Neuronal stem cell (in vitro differentiated cells): ENCODE data around the gene FERMT3.

Source experiments
- DNase-seq: peaks from one replicate; pipeline ENCODE4 v3.0.0-alpha.2; 2013; ENCODE audit warnings: low spot score
- H2AFZ ChIP-seq: one replicate; pipeline ENCODE4 v1.6.1; 2013; ENCODE audit warnings: mild to moderate bottlenecking, low read length, inconsistent platforms
- H2AK5ac ChIP-seq: 2 replicates; pipeline ENCODE4 v1.6.1; 2013; ENCODE audit warnings: low read depth, mild to moderate bottlenecking, inconsistent platforms, low read length, moderate library complexity, mixed read lengths
- H2BK120ac ChIP-seq: 2 replicates; pipeline ENCODE4 v1.6.1; 2013; ENCODE audit warnings: low read depth, mild to moderate bottlenecking, inconsistent platforms, low read length, moderate library complexity, mixed read lengths
- H2BK12ac ChIP-seq: one replicate; pipeline ENCODE4 v1.6.1; 2013; ENCODE audit warnings: low read length, inconsistent platforms
- H2BK15ac ChIP-seq: 2 replicates; pipeline ENCODE4 v1.6.1; 2013; ENCODE audit warnings: mild to moderate bottlenecking, low read length, inconsistent platforms, mixed read lengths
- H2BK5ac ChIP-seq: one replicate; pipeline ENCODE4 v1.6.1; 2013; ENCODE audit warnings: inconsistent platforms, mild to moderate bottlenecking, low read length, moderate library complexity
- H3K14ac ChIP-seq: one replicate; pipeline ENCODE4 v1.6.1; 2013; ENCODE audit warnings: low read length, inconsistent platforms
- H3K18ac ChIP-seq: 2 replicates; pipeline ENCODE4 v1.6.1; 2013; ENCODE audit warnings: low read length, inconsistent platforms
- H3K23ac ChIP-seq: 2 replicates; pipeline ENCODE4 v1.6.1; 2013; ENCODE audit warnings: low read depth, mild to moderate bottlenecking, mixed read lengths, low read length, inconsistent platforms; ENCODE audit not compliant: poor library complexity
- H3K27ac ChIP-seq: replicated peaks from 3 replicates; pipeline ENCODE4 v1.5.1; 2013; ENCODE audit warnings: low read length, inconsistent platforms
- H3K27me3 ChIP-seq, 3 experiments: 2 replicates each; pipeline ENCODE4 v1.6.1; 2013; ENCODE audit warnings: low read length in 3 of 3, mild to moderate bottlenecking in 2 of 3, inconsistent platforms in 1 of 3, low read depth in 1 of 3, mixed read lengths in 1 of 3, moderate library complexity in 1 of 3; ENCODE audit not compliant: control insufficient read depth in 3 of 3, insufficient read depth in 3 of 3
- H3K36me3 ChIP-seq, 2 donors: replicated peaks in 1 of 2; 2 replicates each; pipeline ENCODE4 v1.6.1; 2013; ENCODE audit warnings: low read length in 2 of 2; ENCODE audit not compliant: control insufficient read depth in 2 of 2, insufficient read depth in 2 of 2
- H3K4ac ChIP-seq: 2 replicates; pipeline ENCODE4 v1.6.1; 2013; ENCODE audit warnings: inconsistent platforms, mild to moderate bottlenecking, low read length, moderate library complexity
- H3K4me1 ChIP-seq, 2 donors: 1 replicate in 1 of 2; 2 replicates in 1 of 2; pipeline ENCODE4 v1.6.1; 2013; ENCODE audit warnings: low read length in 2 of 2, low read depth in 1 of 2; ENCODE audit not compliant: control insufficient read depth in 2 of 2, insufficient read depth in 1 of 2
- H3K4me2 ChIP-seq: one replicate; pipeline ENCODE4 v1.6.1; 2013; ENCODE audit warnings: mild to moderate bottlenecking, low read length, inconsistent platforms; ENCODE audit not compliant: insufficient read depth, poor library complexity, severe bottlenecking
- H3K4me3 ChIP-seq, 2 donors: 2 replicates each; pipeline ENCODE4 v1.5.1; 2013; ENCODE audit warnings: low read length in 2 of 2, mild to moderate bottlenecking in 2 of 2, inconsistent platforms in 1 of 2, moderate library complexity in 1 of 2
- H3K79me1 ChIP-seq: one replicate; pipeline ENCODE4 v1.6.1; 2013; ENCODE audit warnings: low read depth, mild to moderate bottlenecking, inconsistent platforms, low read length, moderate library complexity
- H3K9ac ChIP-seq: one replicate; pipeline ENCODE4 v1.6.1; 2013; ENCODE audit warnings: mild to moderate bottlenecking, low read depth, low read length, inconsistent platforms; ENCODE audit not compliant: poor library complexity
- H3K9me3 ChIP-seq, 2 donors: replicated peaks in 1 of 2; 2 replicates each; pipeline versions ENCODE3 to v1.6.1; 2013; ENCODE audit warnings: low read length in 2 of 2, mild to moderate bottlenecking in 2 of 2, inconsistent platforms in 1 of 2, low read depth in 1 of 2, mixed read lengths in 1 of 2, moderate library complexity in 1 of 2; ENCODE audit not compliant: control insufficient read depth in 2 of 2, insufficient read depth in 1 of 2
- H4K8ac ChIP-seq: one replicate; pipeline ENCODE4 v1.6.1; 2013; ENCODE audit warnings: low read depth, mild to moderate bottlenecking, inconsistent platforms, low read length, moderate library complexity
- H4K91ac ChIP-seq: one replicate; pipeline ENCODE4 v1.6.1; 2013; ENCODE audit warnings: low read length, low read depth, mild to moderate bottlenecking, inconsistent platforms; ENCODE audit not compliant: poor library complexity
- WGBS, 2 donors: extraction: QIAGEN DNeasy Blood & Tissue Kit; methylation state at CpG; one replicate each; pipeline ENCODE4 v1.1.7; 2013; ENCODE audit warnings: missing lambda C conversion rate in 2 of 2, mixed read lengths in 1 of 2; ENCODE audit not compliant: insufficient read length in 2 of 2, insufficient replicate concordance in 1 of 2; ENCODE audit errors: extremely low coverage in 2 of 2; 5-methylcytosine and 5-hydroxymethylcytosine counted together

FERMT3 gene

GRCh38 chr11:64208086-64208795, 1.7 kb downstream of the FERMT3 start:
- H4K8ac ChIP-seq: no peak overlapping the region
- no peak overlapping the region for H4K91ac ChIP-seq
- no peak overlapping the region for H3K4ac ChIP-seq
- no peak overlapping the region for H3K27ac ChIP-seq
- no peak for DNase-seq
- no peak overlapping the region for H3K4me3 ChIP-seq
- no peak overlapping the region for H3K4me2 ChIP-seq
- H3K4me1 ChIP-seq: peaks cover 2 to 11% of the 10 kb centered on the region in 2 donors
- H2AFZ ChIP-seq: peak overlapping the region; percentile 31
- no peak overlapping the region for H2BK12ac ChIP-seq
- H3K9me3 ChIP-seq: peaks cover 0 to 1% of the 10 kb centered on the region in 2 donors
- H3K36me3 ChIP-seq: peaks cover 35 to 38% of the 10 kb centered on the region in 2 donors
- WGBS, 2 donors: no CpG with 5 or more reads among the region's 23 CpGs
- H2BK120ac ChIP-seq: no peak overlapping the region
- H2BK5ac ChIP-seq: no peak overlapping the region
- H3K9ac ChIP-seq: no peak overlapping the region
- no peak overlapping the region for H2BK15ac ChIP-seq
- H2AK5ac ChIP-seq: peak overlapping the region; percentile 26
- H3K27me3 ChIP-seq: no peaks in the 10 kb centered on the region
- peaks cover 2% of the 10 kb centered on the region for H3K79me1 ChIP-seq
- no peak overlapping the region for H3K14ac ChIP-seq
- peak overlapping the region; percentile 19 for H3K18ac ChIP-seq
- H3K23ac ChIP-seq: peak overlapping the region; percentile 85

GRCh38 chr11:64208796-64209562, 2.5 kb downstream of the FERMT3 start:
- Histone ChIP-seq H3K27me3 (no peaks in the 10 kb centered on the region), H4K8ac (no peak overlapping the region), H3K27ac (no peak overlapping the region), H3K14ac (peak overlapping the region; percentile 71), H3K4ac (no peak overlapping the region), H3K4me1 (peaks cover 0 to 11% of the 10 kb centered on the region in 2 donors), H3K4me2 (no peak overlapping the region), H3K9ac (peak overlapping the region; percentile 21), H2AK5ac (no peak overlapping the region), H3K23ac (peak overlapping the region; percentile 10), H2AFZ (no peak overlapping the region), H2BK12ac (no peak overlapping the region), H3K36me3 (peaks cover 28 to 31% of the 10 kb centered on the region in 2 donors), H3K4me3 (no peak overlapping the region), H3K9me3 (peaks cover 0 to 1% of the 10 kb centered on the region in 2 donors), H2BK15ac (no peak overlapping the region), H4K91ac (no peak overlapping the region), H2BK120ac (no peak overlapping the region), H3K18ac (no peak overlapping the region), H3K79me1 (peaks cover 2% of the 10 kb centered on the region), H2BK5ac (no peak overlapping the region)
- WGBS, 2 donors: no CpG with 5 or more reads among the region's 18 CpGs
- DNase-seq: no peak

- Histone ChIP-seq H4K91ac (no peak overlapping the region), H2BK12ac (peak overlapping the region; percentile 10), H3K14ac (peak overlapping the region; percentile 71), H4K8ac (no peak overlapping the region), H3K9me3 (peaks cover 0 to 1% of the 10 kb centered on the region in 2 donors), H3K4me2 (no peak overlapping the region), H3K79me1 (peaks cover 2% of the 10 kb centered on the region), H2BK120ac (no peak overlapping the region), H2BK5ac (no peak overlapping the region), H2AFZ (no peak overlapping the region), H3K4me1 (peaks cover 0 to 11% of the 10 kb centered on the region in 2 donors), H3K36me3 (peaks cover 26 to 27% of the 10 kb centered on the region in 2 donors), H3K18ac (no peak overlapping the region), H3K4me3 (no peak overlapping the region), H3K27ac (no peak overlapping the region), H2AK5ac (no peak overlapping the region), H2BK15ac (no peak overlapping the region), H3K23ac (no peak overlapping the region), H3K9ac (peak overlapping the region; percentile 21), H3K4ac (no peak overlapping the region), H3K27me3 (no peaks in the 10 kb centered on the region)
- no CpG with 5 or more reads among the region's 8 CpGs for WGBS, 2 donors
- no peak for DNase-seq
These were observed 3.0 kb downstream of the FERMT3 start for GRCh38 chr11:64209563-64209843.

GRCh38 chr11:64210301-64211020, 3.9 kb downstream of the FERMT3 start:
- Histone ChIP-seq H3K23ac (no peak overlapping the region), H2BK5ac (no peak overlapping the region), H3K4me3 (no peak overlapping the region), H2BK12ac (no peak overlapping the region), H3K4ac (no peak overlapping the region), H3K4me2 (no peak overlapping the region), H3K27ac (no peak overlapping the region), H3K18ac (no peak overlapping the region), H3K36me3 (peaks cover 18 to 23% of the 10 kb centered on the region in 2 donors), H4K8ac (no peak overlapping the region), H2BK120ac (no peak overlapping the region), H3K9me3 (peaks cover 0 to 1% of the 10 kb centered on the region in 2 donors), H3K14ac (peak overlapping the region; percentile 56), H2BK15ac (peak overlapping the region; percentile 16), H3K9ac (no peak overlapping the region), H3K4me1 (peaks cover 0 to 11% of the 10 kb centered on the region in 2 donors), H4K91ac (no peak overlapping the region), H3K79me1 (peaks cover 2% of the 10 kb centered on the region), H2AK5ac (no peak overlapping the region), H3K27me3 (no peaks in the 10 kb centered on the region), H2AFZ (no peak overlapping the region)
- WGBS, 2 donors: no CpG with 5 or more reads among the region's 24 CpGs
- DNase-seq: no peak
